CD14-positive monocyte (primary cell): ENCODE results near the gene CHTF8. TPM values are rescaled to one million over a fixed set of nuclear protein-coding genes. Genes with fewer than 3 reads are reported as not detected.

Source experiments
- DNase-seq, 3 donors: peaks; one replicate each; pipeline ENCODE4 v3.0.0-alpha.2; 2011 to 2022
- H2AFZ ChIP-seq: 2 replicates; pipeline ENCODE4 v1.6.0; 2012; ENCODE audit warnings: mild to moderate bottlenecking, low read depth, low read length, inconsistent platforms; ENCODE audit not compliant: insufficient read depth, poor library complexity, severe bottlenecking
- H3K27ac ChIP-seq, 2 donors: 1 replicate in 1 of 2; 2 replicates in 1 of 2; pipeline ENCODE4 v1.5.1; 2012 to 2013; ENCODE audit warnings: low read length in 2 of 2, control low read depth in 1 of 2, inconsistent platforms in 1 of 2, low read depth in 1 of 2, mild to moderate bottlenecking in 1 of 2
- H3K27me3 ChIP-seq, 2 donors: one replicate each; pipeline versions ENCODE4 v1.6.0 to v1.6.1; 2011 to 2013; ENCODE audit warnings: low read length in 2 of 2; ENCODE audit not compliant: control insufficient read depth in 2 of 2, insufficient read depth in 2 of 2
- H3K36me3 ChIP-seq, 2 donors: replicated peaks in 1 of 2; 1 replicate in 1 of 2; 2 replicates in 1 of 2; pipeline versions ENCODE4 v1.5.1 to v1.6.1; 2012 to 2013; ENCODE audit warnings: low read length in 2 of 2, control low read depth in 1 of 2, inconsistent platforms in 1 of 2, mild to moderate bottlenecking in 1 of 2; ENCODE audit not compliant: insufficient read depth in 2 of 2, control insufficient read depth in 1 of 2
- H3K4me1 ChIP-seq, 2 donors: 1 replicate in 1 of 2; 2 replicates in 1 of 2; pipeline versions ENCODE4 v1.5.1 to v1.6.1; 2012 to 2013; ENCODE audit warnings: low read length in 2 of 2, control low read depth in 1 of 2, inconsistent platforms in 1 of 2, mild to moderate bottlenecking in 1 of 2, moderate library complexity in 1 of 2; ENCODE audit not compliant: insufficient read depth in 2 of 2, control insufficient read depth in 1 of 2
- H3K4me2 ChIP-seq: replicated peaks from 2 replicates; pipeline ENCODE3; 2012; ENCODE audit warnings: low read length, moderate library complexity, mild to moderate bottlenecking; ENCODE audit not compliant: poor library complexity, severe bottlenecking; ENCODE audit errors: extremely low read depth
- H3K4me3 ChIP-seq, 3 experiments: fragments of 200-600 bp in 1 of 3; sonication (generic) in 1 of 3; replicated peaks in 1 of 3; 1 replicate in 2 of 3; 2 replicates in 1 of 3; pipeline ENCODE4 v1.5.1; 2011 to 2013; ENCODE audit warnings: low read length in 3 of 3, mild to moderate bottlenecking in 3 of 3, control low read depth in 2 of 3, low read depth in 2 of 3, inconsistent platforms in 1 of 3, moderate library complexity in 1 of 3
- H3K79me2 ChIP-seq: 2 replicates; pipeline ENCODE4 v1.6.0; 2012; ENCODE audit warnings: mild to moderate bottlenecking, control low read depth, inconsistent platforms, low read length, moderate library complexity; ENCODE audit not compliant: insufficient read depth
- H3K9ac ChIP-seq: 2 replicates; pipeline ENCODE4 v1.6.0; 2017; ENCODE audit warnings: low read length, mild to moderate bottlenecking; ENCODE audit not compliant: insufficient read depth, poor library complexity, severe bottlenecking
- H3K9me3 ChIP-seq, 2 donors: replicated peaks in 1 of 2; 1 replicate in 1 of 2; 2 replicates in 1 of 2; pipeline versions ENCODE4 v1.5.1 to v1.6.1; 2012 to 2013; ENCODE audit warnings: low read length in 2 of 2, control low read depth in 1 of 2; ENCODE audit not compliant: control insufficient read depth in 1 of 2, insufficient read depth in 1 of 2
- H4K20me1 ChIP-seq: 2 replicates; pipeline ENCODE4 v1.6.0; 2012; ENCODE audit warnings: mild to moderate bottlenecking, low read length, control low read depth, moderate library complexity; ENCODE audit not compliant: insufficient read depth
- H3K27ac Mint-ChIP-seq, 7 donors: one replicate each; pipeline ENCODE4 v1.8.0; 2020; ENCODE audit warnings: mild to moderate bottlenecking in 7 of 7, mixed read lengths in 7 of 7, moderate library complexity in 6 of 7, inconsistent platforms in 2 of 7
- H3K27me3 Mint-ChIP-seq, 3 donors: one replicate each; pipeline ENCODE4 v1.8.0; 2021 to 2022; ENCODE audit warnings: low read depth in 3 of 3, mild to moderate bottlenecking in 3 of 3, mixed read lengths in 3 of 3, moderate library complexity in 3 of 3, inconsistent platforms in 1 of 3
- H3K36me3 Mint-ChIP-seq, 2 donors: one replicate each; pipeline ENCODE4 v1.8.0; 2020; ENCODE audit warnings: mixed read lengths in 2 of 2, inconsistent platforms in 1 of 2, mild to moderate bottlenecking in 1 of 2
- H3K4me1 Mint-ChIP-seq: one replicate; pipeline ENCODE4 v1.8.0; 2020; ENCODE audit warnings: mild to moderate bottlenecking, mixed read lengths
- H3K4me3 Mint-ChIP-seq, 2 donors: one replicate each; pipeline ENCODE4 v1.8.0; 2020; ENCODE audit warnings: mild to moderate bottlenecking in 2 of 2, mixed read lengths in 2 of 2, moderate library complexity in 1 of 2
- H3K9me3 Mint-ChIP-seq, 7 donors: one replicate each; pipeline ENCODE4 v1.8.0; 2020 to 2022; ENCODE audit warnings: mixed read lengths in 7 of 7, mild to moderate bottlenecking in 6 of 7, moderate library complexity in 6 of 7, inconsistent platforms in 2 of 7
- CTCF ChIP-seq: fragments of 200-600 bp; IDR thresholded peaks from one replicate; pipeline ENCODE4 v1.8.0; 2022; ENCODE audit warnings: antibody characterized with exemption, mild to moderate bottlenecking
- WGBS: methylation state at CpG from one replicate; pipeline ENCODE4 v1.1.5; 2013; ENCODE audit warnings: missing lambda C conversion rate; ENCODE audit not compliant: insufficient coverage; 5-methylcytosine and 5-hydroxymethylcytosine counted together
- intact Hi-C, 2 donors: fragments of 100-400 bp; cut with micrococcal nuclease; formaldehyde crosslinking; loops; one replicate each; pipeline versions ENCODE4 v1.15.0 to v1.15.1; 2023
- polyA plus RNA-seq, 3 donors: library from polyadenylated mRNA; depleted of rRNA in 1 of 3; unstranded in 2 of 3; stranded (reverse) in 1 of 3; fragments of 300-500 nt in 2 of 3; fragments of >200 nt in 1 of 3; fragmentation: Illumina TruSeq in 2 of 3; gene quantifications; 1 replicate in 2 of 3; 2 replicates in 1 of 3; pipeline ENCODE4 v1.2.3, GENCODE V29; 2012 to 2021

CHTF8 gene
- polyA plus RNA-seq, 3 donors = 45.9 to 172 (median 158) TPM

DNA sequence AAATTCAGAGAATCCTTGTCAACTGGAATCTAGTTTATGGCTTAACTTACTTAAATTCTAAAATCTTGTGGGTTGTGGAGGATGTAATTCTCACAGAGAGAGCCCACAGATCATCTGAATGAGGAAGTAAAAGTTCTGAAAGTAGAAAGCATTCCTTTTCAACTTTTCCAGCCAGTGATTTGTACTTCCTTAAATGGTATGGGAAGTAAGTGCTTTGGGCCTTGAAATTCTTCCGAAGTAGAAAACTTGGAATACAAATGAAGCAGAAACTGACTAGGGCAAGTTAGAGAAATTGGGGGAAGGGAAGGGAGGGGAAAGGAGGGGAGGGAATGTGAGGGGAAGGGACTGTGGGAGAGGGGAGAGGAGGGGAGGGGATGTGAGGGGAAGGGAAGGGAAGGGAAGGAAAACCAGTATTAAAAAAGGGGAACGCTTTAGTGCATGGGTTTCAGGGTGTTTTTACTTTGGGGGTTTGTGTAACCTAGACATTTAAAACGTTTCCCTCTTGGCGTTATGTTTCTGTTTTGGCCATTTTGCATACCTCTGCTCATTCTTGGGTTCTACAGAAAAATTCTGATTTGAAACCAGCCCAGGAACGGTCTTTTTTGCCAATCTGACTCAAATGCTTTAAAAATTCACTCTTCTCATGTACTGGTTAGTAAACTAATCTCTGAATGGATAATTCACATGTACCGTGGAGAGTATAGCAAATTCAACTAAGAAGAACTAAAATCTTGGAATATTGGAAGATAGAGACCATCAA is 39.1 kb upstream of the CHTF8 start:
- Mint-ChIP-seq H3K27ac (peak overlapping the region in 6 of 7 donors; percentile 1 to 84 (median 46)), H3K9me3 (peaks cover 0 to 10% (median 0%) of the 10 kb centered on the region in 7 donors), H3K4me3 (peak overlapping the region in 1 of 2 donors; percentile 56), H3K27me3 (peaks cover 12 to 15% (median 12%) of the 10 kb centered on the region in 3 donors), H3K36me3 (peaks cover 34 to 36% of the 10 kb centered on the region in 2 donors), H3K4me1 (peaks cover 35% of the 10 kb centered on the region)
- Histone ChIP-seq H3K4me2 (peak overlapping the region; percentile 65), H3K9ac (no peak overlapping the region), H3K27ac (peak overlapping the region in 1 of 2 donors; percentile 63), H3K4me3 (peak overlapping the region in 1 of 3 experiments; percentile 57), H3K36me3 (peaks cover 17 to 34% of the 10 kb centered on the region in 2 donors), H2AFZ (peak overlapping the region; percentile 48), H4K20me1 (no peaks in the 10 kb centered on the region), H3K27me3 (no peaks in the 10 kb centered on the region), H3K4me1 (peaks cover 25 to 43% of the 10 kb centered on the region in 2 donors), H3K9me3 (no peaks in the 10 kb centered on the region), H3K79me2 (no peaks in the 10 kb centered on the region)
- peak; percentile 28 to 74 (median 53) for DNase-seq
- WGBS = 26% methylated on average over 3 of the region's 6 CpGs
- intact Hi-C loops = no loop called here
- no peak for TF ChIP-seq CTCF

DNA sequence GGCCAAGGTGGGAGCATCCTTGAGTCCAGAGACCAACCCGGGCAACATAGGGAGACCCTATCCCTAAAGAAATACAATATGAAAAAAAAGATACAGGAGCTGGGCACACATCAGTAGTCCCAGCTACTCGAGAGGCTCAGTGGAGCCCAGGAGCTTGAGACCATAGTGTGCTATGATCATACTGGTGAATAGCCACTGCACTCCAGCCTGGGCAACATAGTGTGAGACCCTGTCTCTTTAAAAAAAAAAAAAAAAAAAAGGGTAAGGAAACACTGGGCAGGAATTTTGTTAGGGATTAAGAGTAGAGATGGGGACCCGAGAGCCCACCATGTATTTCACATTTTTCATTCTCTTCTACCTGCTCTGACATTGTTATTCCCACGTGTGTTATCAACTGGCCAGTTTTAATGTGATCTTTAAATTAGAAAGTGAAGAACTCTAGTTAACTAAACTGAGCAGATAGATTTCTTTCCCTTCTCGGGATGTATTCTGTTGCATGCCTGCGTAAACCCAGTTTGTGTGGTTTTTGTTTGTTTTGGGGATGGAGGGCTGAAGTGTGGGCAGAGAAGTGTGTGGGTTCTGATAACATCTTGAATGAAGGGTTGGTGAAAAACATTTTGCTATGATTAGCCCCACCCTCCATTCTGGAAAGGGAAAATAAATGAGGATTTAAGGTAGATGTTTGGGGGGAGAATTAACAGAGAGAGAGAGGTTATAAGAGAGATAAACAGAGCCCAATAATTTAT is 37.4 kb upstream of the CHTF8 start:
- Histone ChIP-seq H3K4me2 (no peak overlapping the region), H3K9me3 (no peaks in the 10 kb centered on the region), H3K79me2 (no peaks in the 10 kb centered on the region), H2AFZ (no peak overlapping the region), H3K27me3 (no peaks in the 10 kb centered on the region), H3K36me3 (peaks cover 32 to 52% of the 10 kb centered on the region in 2 donors), H3K4me3 (no peak overlapping the region), H4K20me1 (no peaks in the 10 kb centered on the region), H3K27ac (no peak overlapping the region), H3K4me1 (peaks cover 25 to 43% of the 10 kb centered on the region in 2 donors), H3K9ac (no peak overlapping the region)
- no peak for DNase-seq
- Mint-ChIP-seq H3K4me3 (peak overlapping the region in 1 of 2 donors; percentile 18), H3K27ac (no peak overlapping the region), H3K36me3 (peaks cover 49 to 54% of the 10 kb centered on the region in 2 donors), H3K9me3 (peaks cover 0 to 10% (median 0%) of the 10 kb centered on the region in 7 donors), H3K27me3 (peaks cover 9 to 11% (median 10%) of the 10 kb centered on the region in 3 donors), H3K4me1 (peaks cover 35% of the 10 kb centered on the region)
- TF ChIP-seq CTCF = no peak
- WGBS = 71% methylated on average over 3 of the region's 6 CpGs
- intact Hi-C loops = no loop called here
